GM19395 (cell line): ENCODE measurements around the gene PEX7.
A peak's percentile ranks its signal among the peaks of the same experiment; 100 is the strongest.
"Not testable (repeated sequence)": the region's sequence is repeated elsewhere in the genome, so short reads cannot be mapped to it uniquely, and the experiment has no call there.

Experiments
- ATAC-seq: cut with Tn5 transposase; IDR thresholded peaks from one replicate; pipeline ENCODE4 v1.9.1; 2021; ENCODE audit warnings: mild to moderate bottlenecking, moderate library complexity; ENCODE audit not compliant: unreplicated experiment

Gene PEX7, protein sequence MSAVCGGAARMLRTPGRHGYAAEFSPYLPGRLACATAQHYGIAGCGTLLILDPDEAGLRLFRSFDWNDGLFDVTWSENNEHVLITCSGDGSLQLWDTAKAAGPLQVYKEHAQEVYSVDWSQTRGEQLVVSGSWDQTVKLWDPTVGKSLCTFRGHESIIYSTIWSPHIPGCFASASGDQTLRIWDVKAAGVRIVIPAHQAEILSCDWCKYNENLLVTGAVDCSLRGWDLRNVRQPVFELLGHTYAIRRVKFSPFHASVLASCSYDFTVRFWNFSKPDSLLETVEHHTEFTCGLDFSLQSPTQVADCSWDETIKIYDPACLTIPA

DNA sequence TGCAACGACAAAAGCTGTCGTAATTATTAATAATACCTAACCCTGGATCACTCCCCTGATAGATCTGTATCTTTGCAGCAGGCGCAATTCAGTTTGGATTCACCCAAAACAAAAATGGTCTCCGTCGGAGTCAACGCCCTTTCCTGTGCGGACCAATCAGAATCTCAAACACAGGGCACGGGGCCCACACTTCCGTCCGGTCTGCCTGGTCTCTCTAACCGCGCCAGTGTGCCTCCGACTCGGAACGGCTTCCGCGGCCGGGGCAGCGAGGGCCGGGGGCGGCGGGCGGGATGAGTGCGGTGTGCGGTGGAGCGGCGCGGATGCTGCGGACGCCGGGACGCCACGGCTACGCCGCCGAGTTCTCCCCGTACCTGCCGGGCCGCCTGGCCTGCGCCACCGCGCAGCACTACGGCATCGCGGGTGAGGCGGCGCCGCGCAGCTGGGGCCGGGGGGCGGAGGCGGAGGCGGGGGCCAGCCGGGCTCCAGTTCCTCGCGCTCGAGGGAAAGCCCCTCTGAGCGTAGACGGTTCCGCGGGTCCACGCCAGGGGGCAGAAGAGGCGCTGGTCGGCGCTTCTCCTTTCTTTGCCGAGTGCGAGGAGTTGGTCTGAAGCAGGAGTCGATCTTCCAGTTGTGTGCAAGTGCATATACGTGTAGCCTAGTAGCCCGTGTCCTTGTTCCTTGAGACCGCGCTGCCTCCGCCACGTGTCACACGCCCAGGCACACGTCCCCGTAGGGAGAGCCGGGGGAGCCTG lies at the start of gene PEX7:
Gene PEX7, plus strand, starts transcription at position 217 of the 752 bp plus-strand sequence. Its CDS starts 74 bp downstream, at position 291.
- ATAC-seq: peak; percentile 97

DNA sequence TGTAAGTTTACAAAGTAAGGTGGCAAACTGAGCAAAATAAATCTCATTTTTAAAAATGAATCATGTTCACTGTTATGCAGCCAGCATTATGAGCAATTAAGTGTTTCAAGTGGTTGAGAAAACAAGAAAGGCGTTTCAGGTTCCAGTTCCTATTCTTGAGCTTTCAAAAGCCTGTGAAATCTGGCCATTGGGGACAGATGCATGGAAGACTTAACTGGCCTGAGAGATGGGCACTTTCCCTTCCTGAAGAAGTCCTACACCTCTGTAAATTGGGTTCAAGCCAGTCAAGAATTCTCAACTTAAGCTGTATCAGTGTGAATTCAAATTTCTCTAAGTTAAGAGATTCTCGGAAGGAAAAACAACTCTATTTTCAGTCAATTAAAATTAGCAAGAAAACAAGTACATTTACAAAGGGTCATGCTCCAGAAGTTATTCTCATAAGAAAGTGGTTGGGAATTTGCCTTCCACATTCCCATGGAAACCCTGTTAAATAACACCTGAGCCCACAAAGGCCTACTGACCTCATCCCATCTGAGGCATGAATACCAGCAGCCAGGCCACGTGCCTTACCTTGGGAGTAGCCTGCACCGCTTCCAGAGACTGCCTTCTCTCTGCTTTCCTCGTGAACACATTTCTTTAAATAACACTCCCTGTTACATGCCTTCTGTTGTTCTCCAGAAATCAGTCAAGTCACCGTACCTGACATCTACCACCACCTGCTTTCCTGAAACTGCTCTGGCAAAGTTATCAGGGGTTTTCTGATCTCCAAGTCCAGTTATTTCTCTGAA lies 49.5 kb upstream of the PEX7 start:
- peak; percentile 79 for ATAC-seq

DNA sequence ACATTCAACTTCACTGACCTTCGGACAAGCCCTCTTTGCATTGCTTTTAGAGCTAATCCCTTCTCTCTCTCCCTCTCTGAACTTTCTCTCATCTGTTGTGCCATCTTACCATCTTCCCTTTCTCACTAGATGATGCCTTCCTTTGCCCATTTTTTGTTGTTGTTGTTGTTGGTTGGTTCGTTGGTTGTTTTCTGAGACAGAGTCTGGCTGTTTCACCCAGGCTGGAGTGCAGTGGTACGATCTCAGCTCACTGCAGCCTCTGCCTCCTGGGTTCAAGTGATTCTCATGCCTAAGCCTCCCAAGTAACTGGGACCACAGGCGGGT lies 49.0 kb upstream of the PEX7 start:
- no peak for ATAC-seq

DNA sequence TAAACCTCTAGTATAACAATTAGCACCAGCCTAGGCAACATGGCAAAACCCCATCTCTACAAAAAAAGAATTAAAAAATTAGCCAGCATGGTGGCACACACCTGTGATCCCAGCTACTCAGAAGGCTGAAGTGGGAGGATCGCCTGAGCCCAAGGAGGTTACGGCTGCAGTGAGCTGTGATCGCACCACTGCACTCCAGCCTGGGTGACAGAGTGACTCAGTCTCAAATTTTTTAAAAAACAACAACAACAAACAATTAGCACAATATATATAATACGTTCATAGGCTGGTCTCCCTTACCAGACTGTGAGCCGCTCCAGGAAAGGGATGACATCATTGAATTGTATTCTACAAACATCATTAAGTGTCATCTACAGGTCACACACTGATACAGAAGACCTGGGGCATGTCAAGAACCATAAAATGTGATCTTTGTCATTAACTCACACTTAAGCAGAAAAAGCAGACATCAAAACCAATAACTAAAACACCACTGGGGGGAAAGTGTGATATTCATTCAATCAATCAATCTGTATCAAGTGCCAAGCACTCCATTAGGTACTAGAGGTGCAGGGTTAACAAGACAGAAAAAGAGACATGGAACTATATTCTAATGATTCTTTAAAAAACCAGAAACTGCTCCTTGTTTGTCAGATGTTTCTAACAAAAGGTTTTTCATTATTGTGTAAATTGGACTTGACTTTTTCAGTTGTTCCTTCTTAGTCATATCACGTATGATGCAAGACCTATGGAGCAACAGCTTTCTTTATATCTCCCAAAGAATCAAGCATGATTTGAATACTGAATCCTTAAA lies 48.0 kb upstream of the PEX7 start:
- no peak for ATAC-seq

DNA sequence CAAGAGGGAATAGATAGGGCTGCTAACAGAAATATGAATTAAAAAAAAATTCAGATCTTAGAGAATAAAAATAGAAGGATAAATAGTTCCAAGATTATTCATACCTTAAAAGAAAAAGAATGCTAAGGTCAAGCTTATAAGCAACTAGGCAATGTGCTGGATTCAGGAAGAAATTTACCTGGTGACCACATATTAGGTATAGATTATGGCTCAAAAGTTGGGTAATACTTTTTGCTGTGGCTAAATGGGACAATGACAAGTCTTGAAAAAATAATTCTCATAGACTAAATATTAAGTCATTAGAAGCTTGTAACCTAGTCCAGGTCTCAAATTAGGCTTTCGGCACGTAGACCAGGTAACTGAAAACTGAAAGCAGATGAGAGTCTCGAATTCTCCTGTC lies 47.3 kb upstream of the PEX7 start:
- ATAC-seq: no peak

DNA sequence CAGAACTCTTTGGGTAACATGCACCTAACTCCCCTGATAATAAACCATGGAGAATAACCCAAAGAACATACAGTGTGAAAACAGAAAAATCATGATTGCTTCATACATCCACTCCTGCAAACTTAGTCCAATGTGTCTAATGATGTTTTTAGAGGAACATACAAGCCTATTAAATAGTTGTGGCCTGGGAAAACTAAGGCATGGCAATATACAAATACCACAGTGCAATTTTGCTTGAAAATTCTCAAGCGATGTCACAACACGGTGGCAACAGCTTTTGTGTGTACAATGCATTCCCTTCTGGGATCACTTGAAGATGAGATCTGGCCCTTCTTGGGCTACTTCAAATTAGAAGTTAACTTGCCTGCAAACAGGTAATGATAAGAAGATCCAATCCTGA lies 46.8 kb upstream of the PEX7 start:
- no peak for ATAC-seq

DNA sequence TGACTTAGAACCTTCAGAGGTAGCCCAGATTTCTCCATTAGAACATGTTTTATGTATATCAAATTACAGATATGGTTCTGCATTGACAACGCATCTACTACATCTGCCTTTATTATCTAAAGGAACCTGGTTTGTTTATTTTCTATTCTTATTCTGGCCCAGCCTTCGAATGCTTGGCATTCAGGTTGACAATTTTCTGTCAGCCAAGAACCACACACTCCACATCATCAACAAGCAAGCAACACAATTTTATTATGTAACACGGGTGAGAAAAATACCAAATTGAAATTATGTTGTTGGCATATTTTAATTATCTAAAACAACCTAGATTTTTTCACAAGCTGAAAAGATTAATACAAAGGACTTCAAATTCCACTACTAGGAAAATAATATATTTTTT lies 44.7 kb upstream of the PEX7 start:
- ATAC-seq: no peak

DNA sequence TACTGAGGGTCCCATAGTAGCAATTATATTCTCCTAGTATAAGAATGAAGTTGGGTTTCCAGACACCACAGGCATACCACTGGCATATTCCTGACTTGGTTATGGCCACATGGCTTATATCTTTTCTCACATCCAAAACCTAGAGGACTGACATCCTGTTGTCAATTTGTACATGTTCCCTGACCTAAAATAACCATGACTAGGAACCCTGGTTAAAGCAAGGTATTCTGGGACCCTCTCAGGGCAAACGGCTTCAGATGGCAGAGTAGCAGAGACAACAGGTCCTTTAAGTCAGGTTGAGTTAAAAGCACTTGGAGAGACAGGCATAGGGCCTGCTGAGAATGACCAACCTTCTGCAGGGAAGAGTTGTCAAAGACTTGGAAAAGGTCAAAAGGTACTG lies 42.7 kb upstream of the PEX7 start:
- no peak for ATAC-seq

DNA sequence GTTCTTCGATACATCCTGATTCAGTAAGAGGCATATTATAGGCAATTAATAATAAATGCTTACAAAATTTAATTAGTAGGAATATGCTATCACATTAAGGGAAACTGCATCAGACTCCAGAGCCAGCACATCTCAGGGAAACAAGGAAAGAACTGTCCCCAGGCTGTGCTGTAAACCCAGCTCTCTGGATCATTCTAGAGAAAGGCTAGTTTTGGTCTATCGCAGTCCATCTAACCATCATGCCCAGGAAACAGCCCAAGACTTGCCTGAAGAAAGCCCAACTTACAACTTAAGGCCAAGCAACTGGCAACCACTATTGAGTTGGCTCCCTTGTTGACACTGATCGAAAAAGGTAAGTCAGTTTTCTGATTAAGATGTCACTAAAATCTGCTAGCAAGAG lies 41.4 kb upstream of the PEX7 start:
- no peak for ATAC-seq

DNA sequence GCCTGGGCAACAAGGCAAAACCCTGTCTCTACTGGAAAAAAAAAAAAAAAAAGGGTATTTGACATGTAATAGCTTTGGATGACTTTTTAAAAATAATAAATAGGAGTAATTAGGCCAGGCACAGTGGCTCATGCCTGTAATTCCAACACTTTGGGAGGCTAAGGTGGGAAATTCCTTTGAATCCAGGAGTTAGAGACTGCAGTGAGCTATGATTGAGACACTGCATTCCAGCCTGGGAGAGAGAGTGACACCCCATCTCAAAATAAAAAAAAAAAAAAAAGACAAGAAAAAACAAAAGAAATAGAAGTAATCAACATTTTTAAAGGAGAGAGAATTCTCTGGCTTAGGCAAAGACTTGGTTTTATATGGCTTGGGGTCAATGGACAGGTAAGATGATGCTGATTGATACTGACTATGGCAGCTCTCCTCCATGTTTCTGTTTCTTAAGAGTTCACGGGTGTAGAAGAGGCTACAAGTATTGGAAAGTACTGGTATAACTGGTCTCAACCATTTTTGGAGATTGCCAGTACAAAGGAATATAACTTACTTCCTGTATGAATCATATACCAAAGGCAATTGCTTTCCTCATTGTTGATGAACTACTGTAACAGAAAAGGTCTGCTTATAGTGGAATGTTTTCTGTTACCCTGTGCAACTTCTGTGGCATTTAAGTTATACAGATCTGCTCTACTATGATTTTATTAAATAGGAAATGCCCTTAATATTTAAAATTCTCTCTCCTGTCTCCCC lies 40.2 kb upstream of the PEX7 start:
- no peak for ATAC-seq

DNA sequence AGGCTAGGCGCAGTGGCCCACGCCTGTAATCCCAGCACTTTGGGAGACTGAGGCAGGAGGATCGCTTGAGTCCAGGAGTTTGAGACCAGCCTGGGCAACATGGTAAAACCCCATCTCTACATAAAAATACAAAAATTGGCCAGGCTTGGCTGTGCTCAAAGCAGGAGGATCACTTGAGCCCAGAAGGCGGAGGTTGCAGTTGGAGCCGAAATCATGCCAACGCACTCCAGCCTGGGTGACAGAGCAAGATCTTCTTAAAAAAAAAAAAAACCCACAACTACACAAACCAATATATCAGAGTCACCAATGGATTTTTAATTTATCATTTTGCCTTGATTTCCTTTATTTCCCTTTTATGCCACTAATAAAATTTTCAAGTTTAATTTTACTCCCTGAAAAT lies 39.4 kb upstream of the PEX7 start:
- no peak for ATAC-seq

DNA sequence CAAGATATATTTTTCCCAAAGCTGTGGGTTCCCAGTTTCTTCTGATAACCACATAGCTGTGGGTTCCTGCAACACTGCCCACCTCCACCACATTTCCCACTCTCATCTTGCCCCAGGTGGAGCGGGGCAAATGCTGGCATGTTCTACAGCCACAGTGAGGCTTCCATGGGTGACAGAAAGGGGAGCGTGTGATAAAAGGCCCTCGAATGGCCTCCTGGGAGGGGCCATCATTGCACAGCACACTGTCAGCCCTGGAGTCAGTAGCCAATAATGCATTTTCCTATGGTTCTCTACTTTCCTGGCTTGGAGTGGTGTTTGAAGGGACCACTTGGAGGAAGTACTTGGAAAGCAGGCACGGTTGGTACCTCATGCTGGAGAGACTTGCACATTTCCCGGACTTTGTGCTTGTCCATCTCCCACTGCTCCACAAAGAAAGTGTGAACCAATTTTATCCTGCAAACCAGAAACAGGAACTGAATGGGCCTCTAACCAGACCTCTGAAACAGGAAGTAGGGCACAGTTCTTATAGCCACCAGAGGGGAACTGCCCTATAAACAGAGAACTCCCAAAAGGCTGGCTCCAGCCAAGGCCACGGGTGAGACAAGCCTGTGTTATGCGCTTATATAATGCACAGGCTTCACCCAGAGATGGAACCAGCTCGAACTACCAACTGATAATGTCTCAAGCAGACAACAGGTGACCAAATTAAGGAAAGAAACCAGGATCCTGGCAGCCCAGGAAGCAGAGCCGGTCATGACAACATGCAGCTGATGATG lies 38.7 kb upstream of the PEX7 start:
- ATAC-seq: peak; percentile 68

DNA sequence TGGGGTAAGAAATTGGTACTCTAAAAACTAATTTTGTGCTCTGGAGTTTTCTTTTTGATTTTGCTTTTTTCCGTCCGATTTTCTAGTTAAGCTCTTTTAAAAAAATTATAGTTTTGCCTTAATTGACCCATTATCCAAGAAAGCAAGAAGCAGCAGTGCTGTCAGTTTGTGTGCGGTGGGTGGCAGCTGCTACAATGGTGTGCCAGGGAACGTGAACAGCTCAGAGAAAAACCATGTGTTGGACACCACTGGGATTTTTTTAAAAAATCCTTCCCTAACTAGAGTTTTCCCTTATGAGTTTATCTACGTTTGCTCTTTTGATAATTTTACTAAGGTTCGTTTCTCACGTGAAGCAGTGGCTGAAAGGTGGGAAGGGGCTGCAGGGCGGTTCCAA lies 38.1 kb upstream of the PEX7 start:
- no peak for ATAC-seq

DNA sequence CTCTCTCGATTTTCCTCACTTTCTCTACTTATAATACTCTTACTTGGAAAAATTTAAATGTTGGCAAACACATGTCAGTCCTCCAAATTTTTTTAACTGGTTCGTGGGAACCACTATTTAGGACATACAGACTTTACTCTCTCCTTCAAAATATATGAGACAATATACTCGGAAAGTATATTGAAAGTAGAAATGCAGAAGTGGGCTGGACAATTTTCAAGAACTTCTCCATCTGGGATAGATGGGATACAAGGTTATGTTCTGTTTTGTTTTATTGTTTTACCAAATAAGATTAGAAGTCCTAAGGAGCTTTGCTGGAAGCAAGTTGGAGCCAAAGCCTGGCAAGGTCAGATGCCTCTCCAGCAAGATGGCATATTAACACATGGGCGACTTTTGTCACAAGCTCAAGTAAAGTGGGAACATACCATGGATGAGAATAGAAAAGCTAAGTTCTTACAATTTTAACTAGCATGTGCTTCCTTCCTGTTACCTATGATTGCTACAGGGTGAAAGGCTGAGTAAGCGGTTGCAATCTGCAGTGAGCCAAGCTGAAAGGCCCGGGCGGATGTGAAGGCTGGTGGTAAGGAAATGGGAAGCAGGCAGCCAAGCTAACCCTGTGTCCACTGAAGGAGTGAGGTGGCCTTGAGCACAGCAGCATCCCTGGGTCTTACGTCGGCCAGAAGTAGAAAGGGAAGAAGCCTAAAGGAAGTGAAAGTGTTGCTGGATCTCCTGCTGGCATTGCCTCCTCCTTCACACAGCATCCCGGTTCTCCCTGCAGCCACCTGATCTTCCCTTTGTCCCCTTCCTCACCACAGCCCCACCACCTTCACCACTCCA lies 37.3 kb upstream of the PEX7 start:
- ATAC-seq: peak; percentile 45

DNA sequence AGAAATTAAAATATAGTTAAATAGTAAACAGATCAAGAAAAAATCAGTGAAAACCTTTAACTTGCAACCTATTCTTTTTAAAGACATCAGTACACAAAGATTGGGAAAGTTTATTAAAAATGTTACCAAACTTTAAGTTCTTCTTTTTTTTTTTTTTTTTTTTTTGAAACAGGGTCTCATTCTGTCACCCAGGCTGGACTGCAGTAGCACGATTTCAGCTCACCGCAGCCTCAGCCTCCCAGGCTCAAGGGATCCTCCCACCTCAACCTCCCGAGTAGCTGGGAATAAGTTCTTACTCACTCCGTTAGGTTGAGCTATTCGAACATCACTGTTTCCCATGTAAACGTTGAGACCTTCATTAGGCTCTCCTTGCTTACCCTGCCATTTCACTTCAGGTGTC lies 35.7 kb upstream of the PEX7 start:
- ATAC-seq: no peak

DNA sequence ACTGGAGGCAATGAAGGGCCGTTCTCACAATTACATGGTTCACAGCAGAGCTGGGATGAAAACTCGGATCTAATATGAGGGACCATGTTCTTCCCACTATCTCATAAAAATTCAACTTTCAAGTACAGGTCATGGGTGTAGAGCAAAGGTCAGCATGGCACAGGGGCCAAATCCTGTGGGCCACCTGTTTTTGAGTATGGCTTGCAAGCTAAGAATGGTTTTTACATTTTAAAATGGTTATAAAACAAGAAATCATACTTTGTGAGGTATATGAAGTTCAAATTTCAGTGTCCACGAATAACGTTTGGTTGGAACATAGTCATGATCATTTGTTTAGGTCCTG lies 34.7 kb upstream of the PEX7 start:
- no peak for ATAC-seq

DNA sequence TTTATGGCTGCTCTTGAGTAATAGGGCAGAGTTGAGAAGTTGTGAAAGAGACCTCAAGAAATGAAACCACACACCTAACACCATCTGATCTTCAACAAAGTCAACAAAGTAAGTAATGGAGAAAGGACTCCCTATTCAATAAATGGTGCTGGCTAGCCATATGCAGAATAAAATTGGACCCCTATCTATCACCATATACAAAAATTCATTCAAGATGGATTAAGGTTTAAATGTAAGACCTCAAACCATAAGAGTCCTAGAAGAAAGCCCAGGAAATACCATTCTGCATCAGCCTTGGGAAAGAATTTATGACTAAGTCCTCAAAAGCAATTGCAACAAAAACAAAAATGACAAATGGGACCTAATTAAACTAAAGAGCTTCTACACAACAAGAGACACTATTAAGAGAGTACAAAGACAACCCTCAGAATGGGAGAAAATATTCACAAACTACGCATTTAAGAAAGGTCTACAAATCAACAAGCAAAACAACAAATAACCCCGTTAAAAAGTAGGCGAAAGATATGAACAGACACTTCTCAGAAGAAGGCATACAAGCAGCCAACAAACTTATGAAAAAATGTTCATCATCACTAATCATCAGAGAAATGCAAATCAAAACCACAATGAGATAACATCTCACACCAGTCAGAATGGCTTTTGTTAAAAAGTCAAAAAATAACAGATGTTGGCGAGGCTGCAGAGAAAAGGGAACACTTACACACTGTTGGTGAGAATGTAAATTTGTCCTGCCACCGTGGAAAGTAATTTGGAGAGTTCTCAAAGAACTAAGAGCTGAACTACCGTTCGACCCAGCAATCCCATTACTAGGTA lies 34.1 kb upstream of the PEX7 start:
- no peak for ATAC-seq

DNA sequence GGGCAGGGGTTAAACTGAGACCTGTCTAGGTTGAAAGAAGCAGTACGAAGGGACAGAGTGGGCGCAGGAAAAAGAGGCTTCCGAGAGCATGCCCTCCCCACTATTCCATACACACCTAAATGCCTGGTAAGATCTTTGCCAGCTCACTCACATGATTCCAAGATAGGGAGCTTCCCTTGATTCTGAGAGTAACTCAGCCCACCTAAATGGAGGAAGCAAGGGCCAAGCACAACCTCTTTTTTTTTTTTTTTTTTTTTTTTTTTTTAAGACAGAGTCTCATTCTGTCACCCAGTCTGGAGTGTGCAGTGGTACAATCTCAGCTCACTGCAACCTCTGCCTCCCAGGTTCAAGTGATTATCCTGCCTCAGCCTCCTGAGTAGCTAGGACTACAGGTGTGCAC lies 33.0 kb upstream of the PEX7 start:
- ATAC-seq: not testable (repeated sequence)
